Fibroblast of villous mesenchyme (primary cell): ENCODE measurements around the gene DDX24. TPM values are rescaled to one million over a fixed set of nuclear protein-coding genes. Genes with fewer than 3 reads are reported as not detected.

Source experiments
- DNase-seq: peaks from one replicate; pipeline ENCODE4 v3.0.0-alpha.2; 2010; ENCODE audit warnings: low read depth
- H3K4me3 ChIP-seq: 2 replicates; pipeline ENCODE4 v1.5.1; 2011; ENCODE audit warnings: low read depth, mild to moderate bottlenecking, low read length
- total RNA-seq: library from RNA; depleted of rRNA; stranded (reverse); fragments of >200 nt; gene quantifications from 2 replicates; pipeline ENCODE4 v1.2.3, GENCODE V29; 2012
- TF ChIP-seq, protein P1 (sequence below): IDR thresholded peaks from 2 replicates; pipeline ENCODE4 v1.5.1; 2012; ENCODE audit warnings: low read depth, mild to moderate bottlenecking, low read length; ENCODE audit not compliant: insufficient read depth

DDX24 gene
- total RNA-seq, 1 donor: 128 TPM

- TF ChIP-seq, protein P1, sequence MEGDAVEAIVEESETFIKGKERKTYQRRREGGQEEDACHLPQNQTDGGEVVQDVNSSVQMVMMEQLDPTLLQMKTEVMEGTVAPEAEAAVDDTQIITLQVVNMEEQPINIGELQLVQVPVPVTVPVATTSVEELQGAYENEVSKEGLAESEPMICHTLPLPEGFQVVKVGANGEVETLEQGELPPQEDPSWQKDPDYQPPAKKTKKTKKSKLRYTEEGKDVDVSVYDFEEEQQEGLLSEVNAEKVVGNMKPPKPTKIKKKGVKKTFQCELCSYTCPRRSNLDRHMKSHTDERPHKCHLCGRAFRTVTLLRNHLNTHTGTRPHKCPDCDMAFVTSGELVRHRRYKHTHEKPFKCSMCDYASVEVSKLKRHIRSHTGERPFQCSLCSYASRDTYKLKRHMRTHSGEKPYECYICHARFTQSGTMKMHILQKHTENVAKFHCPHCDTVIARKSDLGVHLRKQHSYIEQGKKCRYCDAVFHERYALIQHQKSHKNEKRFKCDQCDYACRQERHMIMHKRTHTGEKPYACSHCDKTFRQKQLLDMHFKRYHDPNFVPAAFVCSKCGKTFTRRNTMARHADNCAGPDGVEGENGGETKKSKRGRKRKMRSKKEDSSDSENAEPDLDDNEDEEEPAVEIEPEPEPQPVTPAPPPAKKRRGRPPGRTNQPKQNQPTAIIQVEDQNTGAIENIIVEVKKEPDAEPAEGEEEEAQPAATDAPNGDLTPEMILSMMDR: no peak
- peak; percentile 20 for DNase-seq
- no peak overlapping the region for H3K4me3 ChIP-seq
Observed at GRCh38 chr14:94088516-94088915, 7.5 kb upstream of the DDX24 start.

- H3K4me3 ChIP-seq: no peak overlapping the region
- TF ChIP-seq, protein P1: no peak
- DNase-seq: no peak
Observed at GRCh38 chr14:94087891-94088290, 6.9 kb upstream of the DDX24 start.

GRCh38 chr14:94081386-94081820, 401 bp upstream of the DDX24 start:
- DNase-seq: no peak
- TF ChIP-seq, protein P1: no peak
- H3K4me3 ChIP-seq: peak overlapping the region; percentile 96

GRCh38 chr14:94079891-94080620, 946 bp downstream of the DDX24 start:
- H3K4me3 ChIP-seq: peak overlapping the region; percentile 96
- DNase-seq: peak; percentile 59
- TF ChIP-seq, protein P1: no peak

GRCh38 chr14:94077823-94078222, 3.2 kb downstream of the DDX24 start:
- no peak for DNase-seq
- peak overlapping the region; percentile 26 for H3K4me3 ChIP-seq
- TF ChIP-seq, protein P1: no peak

GRCh38 chr14:94077111-94077821, 3.7 kb downstream of the DDX24 start:
- peak overlapping the region; percentile 26 for H3K4me3 ChIP-seq
- TF ChIP-seq, protein P1: no peak
- no peak for DNase-seq

GRCh38 chr14:94075008-94075407, 6.0 kb downstream of the DDX24 start:
- TF ChIP-seq, protein P1: no peak
- no peak overlapping the region for H3K4me3 ChIP-seq
- no peak for DNase-seq
